ENCODE measurements around the gene TBRG4. TPM values are rescaled to one million over a fixed set of nuclear protein-coding genes. Genes with fewer than 3 reads are reported as not detected.

The TBRG4 gene
- total and polyA plus RNA-seq, 2 experiments from 2014 or later: 44.5 to 54.6 TPM

- whole genome bisulfite sequencing (ENCODE audit: low lambda C conversion rate, missing lambda C conversion rate): 88% methylated on average over 10 of the region's 10 CpGs
- H2AFZ ChIP-seq: no peak overlapping the region
- H3K9me3 ChIP-seq (ENCODE audit: low read depth): no peaks in the 10 kb centered on the region
- H3K4me1 ChIP-seq (ENCODE audit: insufficient read depth): no peaks in the 10 kb centered on the region
- H3K4me3 ChIP-seq: no peak overlapping the region
- no peaks in the 10 kb centered on the region for H3K79me2 ChIP-seq
- DNase-seq (ENCODE audit: low spot score): no peak
- H3K36me3 ChIP-seq (replicated peaks; ENCODE audit: insufficient read depth, low read depth): no peaks in the 10 kb centered on the region
- H3K27ac ChIP-seq: no peak overlapping the region
- H3K4me2 ChIP-seq: no peak overlapping the region
- no peaks in the 10 kb centered on the region for H4K20me1 ChIP-seq (ENCODE audit: insufficient read depth, poor library complexity, severe bottlenecking)
- H3K27me3 ChIP-seq: no peaks in the 10 kb centered on the region
- TF ChIP-seq EZH2phosphoT487 (IDR thresholded peaks at IDR 0.05; ENCODE audit: low read depth, severe bottlenecking, unreplicated experiment) (no peak), EZH2 (IDR thresholded peaks at IDR 0.05; ENCODE audit: borderline replicate concordance) (no peak), CTCF (IDR thresholded peaks at IDR 0.05; ENCODE audit: poor library complexity) (no peak)
- H3K9me2 ChIP-seq (replicated peaks; ENCODE audit: insufficient read depth): no peaks in the 10 kb centered on the region
Observed at GRCh38 chr7:45082831-45083331, 28.6 kb downstream of the TBRG4 start.

- Histone ChIP-seq H3K4me2 (no peak overlapping the region), H3K36me3 (replicated peaks; ENCODE audit: insufficient read depth, low read depth) (no peaks in the 10 kb centered on the region), H3K27me3 (no peaks in the 10 kb centered on the region), H3K9me3 (ENCODE audit: low read depth) (no peaks in the 10 kb centered on the region), H2AFZ (no peak overlapping the region), H3K27ac (no peak overlapping the region), H3K9me2 (replicated peaks; ENCODE audit: insufficient read depth) (no peaks in the 10 kb centered on the region), H4K20me1 (ENCODE audit: insufficient read depth, poor library complexity, severe bottlenecking) (no peaks in the 10 kb centered on the region), H3K4me3 (no peak overlapping the region), H3K79me2 (no peaks in the 10 kb centered on the region), H3K4me1 (ENCODE audit: insufficient read depth) (no peaks in the 10 kb centered on the region)
- DNase-seq (ENCODE audit: low spot score): no peak
- TF ChIP-seq CTCF (IDR thresholded peaks at IDR 0.05; ENCODE audit: poor library complexity): no peak
- TF ChIP-seq EZH2 (IDR thresholded peaks at IDR 0.05; ENCODE audit: borderline replicate concordance): no peak
- no peak for TF ChIP-seq EZH2phosphoT487 (IDR thresholded peaks at IDR 0.05; ENCODE audit: low read depth, severe bottlenecking, unreplicated experiment)
- WGBS (ENCODE audit: low lambda C conversion rate, missing lambda C conversion rate): 93% methylated on average over 18 of the region's 18 CpGs
Observed at GRCh38 chr7:45082031-45082830, 29.3 kb downstream of the TBRG4 start.

- Histone ChIP-seq H3K4me1 (ENCODE audit: insufficient read depth) (no peaks in the 10 kb centered on the region), H3K9me2 (replicated peaks; ENCODE audit: insufficient read depth) (no peaks in the 10 kb centered on the region), H3K4me2 (no peak overlapping the region), H3K36me3 (replicated peaks; ENCODE audit: insufficient read depth, low read depth) (no peaks in the 10 kb centered on the region), H2AFZ (no peak overlapping the region), H3K4me3 (no peak overlapping the region), H3K79me2 (no peaks in the 10 kb centered on the region), H3K27me3 (no peaks in the 10 kb centered on the region), H4K20me1 (ENCODE audit: insufficient read depth, poor library complexity, severe bottlenecking) (no peaks in the 10 kb centered on the region), H3K27ac (no peak overlapping the region), H3K9me3 (ENCODE audit: low read depth) (no peaks in the 10 kb centered on the region)
- 96% methylated on average over 9 of the region's 9 CpGs for WGBS (ENCODE audit: low lambda C conversion rate, missing lambda C conversion rate)
- TF ChIP-seq EZH2phosphoT487 (IDR thresholded peaks at IDR 0.05; ENCODE audit: low read depth, severe bottlenecking, unreplicated experiment): no peak
- no peak for TF ChIP-seq EZH2 (IDR thresholded peaks at IDR 0.05; ENCODE audit: borderline replicate concordance)
- no peak for TF ChIP-seq CTCF (IDR thresholded peaks at IDR 0.05; ENCODE audit: poor library complexity)
- DNase-seq (ENCODE audit: low spot score): no peak
Observed at GRCh38 chr7:45081670-45081974, 29.9 kb downstream of the TBRG4 start.

Measured in hepatocyte (in vitro differentiated cells).